Fibroblast of mammary gland (primary cell): ENCODE measurements around the gene ERP29.
"Not testable (repeated sequence)": the region's sequence is repeated elsewhere in the genome, so short reads cannot be mapped to it uniquely, and the experiment has no call there.

Experiments
- DNase-seq: peaks from one replicate; pipeline ENCODE4 v3.0.0-alpha.2; 2010; ENCODE audit warnings: low read depth
- H3K4me3 ChIP-seq: 2 replicates; pipeline ENCODE4 v1.5.1; 2011; ENCODE audit warnings: low read depth, mild to moderate bottlenecking, low read length, moderate library complexity; ENCODE audit not compliant: control insufficient read depth
- CTCF ChIP-seq: conservative IDR thresholded peaks from 2 replicates; pipeline ENCODE4 v1.5.1; 2011; ENCODE audit warnings: low read depth, low read length, inconsistent platforms; ENCODE audit not compliant: control insufficient read depth, insufficient read depth

The ERP29 gene

GRCh38 chr12:112001576-112001975 is 11.7 kb upstream of the ERP29 start:
- H3K4me3 ChIP-seq = no peak overlapping the region
- no peak for TF ChIP-seq CTCF
- no peak for DNase-seq

DNA sequence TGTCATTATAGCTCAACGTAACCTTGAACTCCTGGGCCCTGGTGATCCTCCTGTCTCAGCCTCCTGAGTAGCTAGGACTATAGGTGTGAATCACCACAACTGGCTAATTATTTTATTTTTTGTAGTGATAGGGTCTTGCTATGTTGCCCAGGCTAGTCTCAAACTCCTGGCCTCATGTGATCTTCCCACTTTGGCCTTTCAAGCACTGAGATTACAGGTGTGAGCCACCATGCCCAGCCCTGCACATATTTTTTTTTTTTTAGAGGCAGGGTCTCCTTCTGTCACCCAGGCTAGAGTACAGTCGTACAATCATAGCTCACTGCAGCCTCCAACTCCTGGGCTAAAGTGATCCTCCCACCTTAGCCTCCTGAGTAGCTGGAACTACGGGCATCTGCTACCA is 9.2 kb upstream of the ERP29 start:
- no peak for DNase-seq
- H3K4me3 ChIP-seq = no peak overlapping the region
- TF ChIP-seq CTCF = no peak

GRCh38 chr12:112005419-112006395 is 7.5 kb upstream of the ERP29 start:
- DNase-seq = peak; percentile 44
- H3K4me3 ChIP-seq = no peak overlapping the region

GRCh38 chr12:112007945-112008344 is 5.3 kb upstream of the ERP29 start:
- TF ChIP-seq CTCF = no peak
- DNase-seq = no peak
- H3K4me3 ChIP-seq = no peak overlapping the region

More at GRCh38 chr12:112005419-112006395, 7.5 kb upstream of the ERP29 start:
- no peak for TF ChIP-seq CTCF

DNA sequence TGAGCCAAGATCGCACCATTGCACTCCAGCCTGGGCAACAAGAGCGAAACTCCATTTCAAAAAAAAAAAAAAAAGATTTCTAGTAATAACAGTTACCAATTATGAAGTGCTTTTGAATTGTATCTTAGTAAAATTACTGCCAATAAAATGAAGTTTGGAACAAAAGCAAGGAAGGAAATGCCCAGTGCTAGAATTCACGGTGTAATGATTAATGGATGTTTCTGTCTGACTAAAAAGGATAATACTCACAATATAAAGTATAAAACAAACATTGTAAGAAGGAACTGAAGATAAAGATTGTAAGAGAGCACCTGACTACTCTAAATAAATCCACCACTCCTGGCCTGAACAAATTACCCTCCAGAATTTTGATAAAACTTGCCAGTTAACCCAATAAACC is 4.3 kb upstream of the ERP29 start:
- no peak overlapping the region for H3K4me3 ChIP-seq
- TF ChIP-seq CTCF = no peak
- DNase-seq = no peak

DNA sequence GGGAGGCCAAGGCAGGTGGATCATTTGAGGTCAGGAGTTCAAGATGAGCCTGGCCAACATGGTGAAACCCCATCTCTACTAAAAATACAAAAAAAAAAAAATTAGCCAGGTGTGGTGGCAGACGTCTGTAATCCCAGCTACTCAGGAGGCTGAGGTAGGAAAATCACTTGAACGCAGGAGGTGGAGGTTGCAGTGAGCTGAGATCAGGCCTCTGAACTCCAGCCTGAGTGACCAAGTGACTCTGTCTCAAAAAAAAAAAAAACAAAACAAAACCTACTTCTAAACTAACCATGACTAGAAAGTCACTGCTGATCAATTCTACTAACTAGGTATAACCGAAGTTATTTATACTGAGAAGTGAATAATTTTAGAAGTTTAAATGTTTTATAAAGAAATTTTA is 3.6 kb upstream of the ERP29 start:
- DNase-seq, H3K4me3 ChIP-seq: not testable (repeated sequence)
